ENCODE results near the gene MTARC1.

GRCh38 chr1:220827445-220828178 is 40.9 kb downstream of the MTARC1 start:
- TF ChIP-seq CTBP1 (IDR thresholded peaks at IDR 0.05; ENCODE audit: borderline replicate concordance): no peak
- TF ChIP-seq TARDBP (IDR thresholded peaks at IDR 0.05): no peak
- TF ChIP-seq FOXA1 (IDR thresholded peaks at IDR 0.05): no peak
- TF ChIP-seq HDGF (IDR thresholded peaks at IDR 0.05; ENCODE audit: borderline replicate concordance): no peak
- TF ChIP-seq SP1 (IDR thresholded peaks at IDR 0.05): no peak
- TF ChIP-seq FOXM1 (IDR thresholded peaks at IDR 0.05; ENCODE audit: borderline replicate concordance): no peak
- TF ChIP-seq ARNT (IDR thresholded peaks at IDR 0.05): no peak
- no peak for TF ChIP-seq SUZ12 (IDR thresholded peaks at IDR 0.05)
- no peak for TF ChIP-seq FOXK2 (IDR thresholded peaks at IDR 0.05)
- no peak for TF ChIP-seq NFRKB (IDR thresholded peaks at IDR 0.05)
- no peak for TF ChIP-seq L3MBTL2 (conservative IDR thresholded peaks at IDR 0.05)
- no peak for TF ChIP-seq PKNOX1 (IDR thresholded peaks at IDR 0.05)
- no peak for TF ChIP-seq BHLHE40 (IDR thresholded peaks at IDR 0.05; ENCODE audit: borderline replicate concordance)
- TF ChIP-seq ZNF384 (IDR thresholded peaks at IDR 0.05): no peak

Measured in HEK293T (cell line).